Ishikawa (cell line): Measurements from ENCODE around the gene ZNF431.

ENCODE experiments used
- CEBPB ChIP-seq: IDR thresholded peaks from 2 replicates; pipeline ENCODE4 v1.6.1; 2012
- CREB1 ChIP-seq: IDR thresholded peaks from 2 replicates; pipeline ENCODE4 v1.6.1; 2012; ENCODE audit warnings: low read depth
- EP300 ChIP-seq: IDR thresholded peaks from 2 replicates; pipeline ENCODE4 v1.6.1; 2012; ENCODE audit warnings: borderline replicate concordance
- NFIC ChIP-seq: IDR thresholded peaks from 2 replicates; pipeline ENCODE4 v1.6.1; 2012
- REST ChIP-seq: IDR thresholded peaks from 2 replicates; pipeline ENCODE4 v1.6.1; 2012; ENCODE audit warnings: low read depth, mild to moderate bottlenecking
- TAF1 ChIP-seq: IDR thresholded peaks from 2 replicates; pipeline ENCODE4 v1.6.1; 2012; ENCODE audit warnings: low read depth, mild to moderate bottlenecking
- TCF12 ChIP-seq: IDR thresholded peaks from 2 replicates; pipeline ENCODE4 v1.6.1; 2012; ENCODE audit warnings: low read depth
- TEAD4 ChIP-seq: IDR thresholded peaks from 2 replicates; pipeline ENCODE4 v1.6.1; 2012
- USF1 ChIP-seq: IDR thresholded peaks from 2 replicates; pipeline ENCODE4 v1.6.1; 2012
- YY1 ChIP-seq: IDR thresholded peaks from 2 replicates; pipeline ENCODE4 v1.6.1; 2012; ENCODE audit warnings: low read depth

- TF ChIP-seq CREB1 (no peak), YY1 (no peak), REST (no peak), CEBPB (no peak), TEAD4 (no peak), TCF12 (no peak), USF1 (no peak), EP300 (no peak), NFIC (no peak), TAF1 (no peak)
Measured at GRCh38 chr19:21164541-21164940, 22.7 kb downstream of the ZNF431 start.
